ENCODE data around the gene LCTL.

Gene LCTL

GRCh38 chr15:66587020-66587419 lies 21.2 kb upstream of the LCTL start:
- TF ChIP-seq, protein P1, sequence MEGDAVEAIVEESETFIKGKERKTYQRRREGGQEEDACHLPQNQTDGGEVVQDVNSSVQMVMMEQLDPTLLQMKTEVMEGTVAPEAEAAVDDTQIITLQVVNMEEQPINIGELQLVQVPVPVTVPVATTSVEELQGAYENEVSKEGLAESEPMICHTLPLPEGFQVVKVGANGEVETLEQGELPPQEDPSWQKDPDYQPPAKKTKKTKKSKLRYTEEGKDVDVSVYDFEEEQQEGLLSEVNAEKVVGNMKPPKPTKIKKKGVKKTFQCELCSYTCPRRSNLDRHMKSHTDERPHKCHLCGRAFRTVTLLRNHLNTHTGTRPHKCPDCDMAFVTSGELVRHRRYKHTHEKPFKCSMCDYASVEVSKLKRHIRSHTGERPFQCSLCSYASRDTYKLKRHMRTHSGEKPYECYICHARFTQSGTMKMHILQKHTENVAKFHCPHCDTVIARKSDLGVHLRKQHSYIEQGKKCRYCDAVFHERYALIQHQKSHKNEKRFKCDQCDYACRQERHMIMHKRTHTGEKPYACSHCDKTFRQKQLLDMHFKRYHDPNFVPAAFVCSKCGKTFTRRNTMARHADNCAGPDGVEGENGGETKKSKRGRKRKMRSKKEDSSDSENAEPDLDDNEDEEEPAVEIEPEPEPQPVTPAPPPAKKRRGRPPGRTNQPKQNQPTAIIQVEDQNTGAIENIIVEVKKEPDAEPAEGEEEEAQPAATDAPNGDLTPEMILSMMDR (IDR thresholded peaks at IDR 0.05; ENCODE audit: low read depth, low read length, missing control alignments): no peak
- no peak overlapping the region for H3K4me3 ChIP-seq (ENCODE audit: low read depth, low read length)
- no peak for DNase-seq (ENCODE audit: low read depth)

GRCh38 chr15:66586155-66586976 lies 20.6 kb upstream of the LCTL start:
- no peak overlapping the region for H3K4me3 ChIP-seq (ENCODE audit: low read depth, low read length)
- no peak for DNase-seq (ENCODE audit: low read depth)

GRCh38 chr15:66581972-66582537 lies 16.3 kb upstream of the LCTL start:
- no peak overlapping the region for H3K4me3 ChIP-seq (ENCODE audit: low read depth, low read length)
- TF ChIP-seq, protein P1 (IDR thresholded peaks at IDR 0.05; ENCODE audit: low read depth, low read length, missing control alignments): no peak
- DNase-seq (ENCODE audit: low read depth): no peak

More at GRCh38 chr15:66586155-66586976, 20.6 kb upstream of the LCTL start:
- TF ChIP-seq, protein P1 (IDR thresholded peaks at IDR 0.05; ENCODE audit: low read depth, low read length, missing control alignments): no peak

DNA sequence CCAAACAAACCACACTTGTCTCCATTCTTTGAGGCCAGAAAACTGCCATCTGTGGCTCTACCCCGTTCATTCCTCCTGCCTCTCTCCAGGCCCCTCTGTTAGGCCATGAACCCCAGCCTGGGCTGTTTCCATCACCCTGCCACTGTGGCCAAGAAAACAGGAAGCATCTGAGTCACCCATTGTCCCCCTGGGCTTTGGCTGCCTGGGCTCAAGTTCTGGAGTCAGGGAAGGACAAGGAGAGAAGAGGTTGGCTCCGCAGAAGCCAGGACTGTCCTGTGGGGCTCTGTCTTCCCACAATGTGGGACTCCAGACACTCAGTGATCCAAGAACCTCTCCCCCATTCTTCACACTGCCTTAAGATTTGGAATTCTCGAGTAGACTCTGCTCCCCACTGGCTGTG lies 14.8 kb upstream of the LCTL start:
- H3K4me3 ChIP-seq (ENCODE audit: low read depth, low read length): no peak overlapping the region
- TF ChIP-seq, protein P1 (IDR thresholded peaks at IDR 0.05; ENCODE audit: low read depth, low read length, missing control alignments): no peak
- no peak for DNase-seq (ENCODE audit: low read depth)

DNA sequence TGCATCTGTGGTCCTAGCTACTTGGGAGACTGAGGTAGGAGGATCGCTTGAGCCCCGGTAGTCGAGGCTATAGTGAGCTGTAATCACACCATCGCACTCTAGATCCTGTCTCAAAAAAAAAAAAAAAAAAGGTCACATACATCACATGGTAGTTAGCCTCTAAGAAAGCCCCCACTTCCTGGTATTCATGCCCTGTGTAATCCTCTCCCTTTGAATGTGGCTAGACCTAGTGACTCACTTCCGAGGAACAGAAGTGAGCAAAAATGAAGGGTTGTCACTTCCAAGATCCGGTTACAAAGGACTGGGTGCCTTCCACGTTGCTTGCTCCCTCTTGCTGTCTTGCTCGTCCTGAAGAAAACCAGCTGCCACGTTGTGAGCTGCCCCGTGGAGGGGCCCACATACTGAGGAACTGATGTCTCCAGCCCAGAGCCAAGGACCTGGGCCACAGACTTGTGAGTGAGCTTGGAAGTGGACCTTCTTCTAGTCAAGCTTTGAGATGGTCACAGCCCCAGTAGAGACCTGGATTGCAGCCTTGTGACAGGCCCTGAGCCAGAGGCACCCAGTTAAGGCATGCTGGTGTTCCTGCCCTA lies 12.6 kb upstream of the LCTL start:
- TF ChIP-seq, protein P1 (IDR thresholded peaks at IDR 0.05; ENCODE audit: low read depth, low read length, missing control alignments): no peak
- DNase-seq (ENCODE audit: low read depth): no peak
- H3K4me3 ChIP-seq (ENCODE audit: low read depth, low read length): no peak overlapping the region

- no peak for DNase-seq (ENCODE audit: low read depth)
- TF ChIP-seq, protein P1 (IDR thresholded peaks at IDR 0.05; ENCODE audit: low read depth, low read length, missing control alignments): no peak
- H3K4me3 ChIP-seq (ENCODE audit: low read depth, low read length): no peak overlapping the region
Observed at GRCh38 chr15:66574596-66574950, 8.8 kb upstream of the LCTL start.

All from GM12864 (cell line).